ENCODE results near the gene INHBA.

The INHBA gene

GRCh38 chr7:41655426-41655825 lies 47.5 kb downstream of the INHBA start:
- Histone ChIP-seq H2AFZ (ENCODE audit: low read length) (no peak overlapping the region), H4K20me1 (ENCODE audit: insufficient read depth, low read length) (no peaks in the 10 kb centered on the region), H3K9ac (ENCODE audit: low read length) (no peak overlapping the region), H3K9me3 (ENCODE audit: low read length) (no peaks in the 10 kb centered on the region), H3K27ac (ENCODE audit: low read depth, low read length, poor library complexity, severe bottlenecking) (no peak overlapping the region), H3K4me1 (ENCODE audit: insufficient read depth, low read length, severe bottlenecking) (no peaks in the 10 kb centered on the region), H3K79me2 (ENCODE audit: insufficient read depth, low read length) (no peaks in the 10 kb centered on the region), H3K27me3 (ENCODE audit: insufficient read depth, low read length) (no peaks in the 10 kb centered on the region), H3K4me3 (ENCODE audit: low read depth, low read length, poor library complexity, severe bottlenecking) (no peak overlapping the region), H3K9me2 (ENCODE audit: low read depth, low read length) (no peaks in the 10 kb centered on the region), H3K4me2 (ENCODE audit: low read length) (no peak overlapping the region), H3K36me3 (ENCODE audit: insufficient read depth, low read length) (no peaks in the 10 kb centered on the region), H3F3A (ENCODE audit: insufficient read depth, low read length) (no peaks in the 10 kb centered on the region)
- TF ChIP-seq CTCF (IDR thresholded peaks at IDR 0.05; ENCODE audit: low read length) (no peak), EZH2 (IDR thresholded peaks at IDR 0.05; ENCODE audit: borderline replicate concordance, low read length) (no peak)

- H3K36me3 ChIP-seq (ENCODE audit: insufficient read depth, low read length) = no peaks in the 10 kb centered on the region
- no peaks in the 10 kb centered on the region for H3K4me1 ChIP-seq (ENCODE audit: insufficient read depth, low read length, severe bottlenecking)
- H3K27ac ChIP-seq (ENCODE audit: low read depth, low read length, poor library complexity, severe bottlenecking) = no peak overlapping the region
- no peaks in the 10 kb centered on the region for H4K20me1 ChIP-seq (ENCODE audit: insufficient read depth, low read length)
- H3K9ac ChIP-seq (ENCODE audit: low read length) = no peak overlapping the region
- H3K27me3 ChIP-seq (ENCODE audit: insufficient read depth, low read length) = no peaks in the 10 kb centered on the region
- H3K9me3 ChIP-seq (ENCODE audit: low read length) = no peaks in the 10 kb centered on the region
- no peak overlapping the region for H3K4me2 ChIP-seq (ENCODE audit: low read length)
- H3K79me2 ChIP-seq (ENCODE audit: insufficient read depth, low read length) = no peaks in the 10 kb centered on the region
- no peaks in the 10 kb centered on the region for H3F3A ChIP-seq (ENCODE audit: insufficient read depth, low read length)
- H3K4me3 ChIP-seq (ENCODE audit: low read depth, low read length, poor library complexity, severe bottlenecking) = no peak overlapping the region
- TF ChIP-seq EZH2 (IDR thresholded peaks at IDR 0.05; ENCODE audit: borderline replicate concordance, low read length) = no peak
- TF ChIP-seq CTCF (IDR thresholded peaks at IDR 0.05; ENCODE audit: low read length) = no peak
- no peak overlapping the region for H2AFZ ChIP-seq (ENCODE audit: low read length)
- H3K9me2 ChIP-seq (ENCODE audit: low read depth, low read length) = no peaks in the 10 kb centered on the region
Measured at GRCh38 chr7:41652267-41652666, 50.6 kb downstream of the INHBA start.

GRCh38 chr7:41648501-41648900 lies 54.4 kb downstream of the INHBA start:
- Histone ChIP-seq H3K4me2 (ENCODE audit: low read length) (no peak overlapping the region), H3K9ac (ENCODE audit: low read length) (no peak overlapping the region), H3K27me3 (ENCODE audit: insufficient read depth, low read length) (no peaks in the 10 kb centered on the region), H3K9me2 (ENCODE audit: low read depth, low read length) (no peaks in the 10 kb centered on the region), H3K36me3 (ENCODE audit: insufficient read depth, low read length) (no peaks in the 10 kb centered on the region), H2AFZ (ENCODE audit: low read length) (no peak overlapping the region), H4K20me1 (ENCODE audit: insufficient read depth, low read length) (no peaks in the 10 kb centered on the region), H3F3A (ENCODE audit: insufficient read depth, low read length) (no peaks in the 10 kb centered on the region), H3K79me2 (ENCODE audit: insufficient read depth, low read length) (no peaks in the 10 kb centered on the region), H3K4me3 (ENCODE audit: low read depth, low read length, poor library complexity, severe bottlenecking) (no peak overlapping the region), H3K9me3 (ENCODE audit: low read length) (no peaks in the 10 kb centered on the region), H3K27ac (ENCODE audit: low read depth, low read length, poor library complexity, severe bottlenecking) (no peak overlapping the region), H3K4me1 (ENCODE audit: insufficient read depth, low read length, severe bottlenecking) (no peaks in the 10 kb centered on the region)
- TF ChIP-seq EZH2 (IDR thresholded peaks at IDR 0.05; ENCODE audit: borderline replicate concordance, low read length) = no peak
- no peak for TF ChIP-seq CTCF (IDR thresholded peaks at IDR 0.05; ENCODE audit: low read length)
